Measurements from ENCODE around the gene SEMA7A.

DNA sequence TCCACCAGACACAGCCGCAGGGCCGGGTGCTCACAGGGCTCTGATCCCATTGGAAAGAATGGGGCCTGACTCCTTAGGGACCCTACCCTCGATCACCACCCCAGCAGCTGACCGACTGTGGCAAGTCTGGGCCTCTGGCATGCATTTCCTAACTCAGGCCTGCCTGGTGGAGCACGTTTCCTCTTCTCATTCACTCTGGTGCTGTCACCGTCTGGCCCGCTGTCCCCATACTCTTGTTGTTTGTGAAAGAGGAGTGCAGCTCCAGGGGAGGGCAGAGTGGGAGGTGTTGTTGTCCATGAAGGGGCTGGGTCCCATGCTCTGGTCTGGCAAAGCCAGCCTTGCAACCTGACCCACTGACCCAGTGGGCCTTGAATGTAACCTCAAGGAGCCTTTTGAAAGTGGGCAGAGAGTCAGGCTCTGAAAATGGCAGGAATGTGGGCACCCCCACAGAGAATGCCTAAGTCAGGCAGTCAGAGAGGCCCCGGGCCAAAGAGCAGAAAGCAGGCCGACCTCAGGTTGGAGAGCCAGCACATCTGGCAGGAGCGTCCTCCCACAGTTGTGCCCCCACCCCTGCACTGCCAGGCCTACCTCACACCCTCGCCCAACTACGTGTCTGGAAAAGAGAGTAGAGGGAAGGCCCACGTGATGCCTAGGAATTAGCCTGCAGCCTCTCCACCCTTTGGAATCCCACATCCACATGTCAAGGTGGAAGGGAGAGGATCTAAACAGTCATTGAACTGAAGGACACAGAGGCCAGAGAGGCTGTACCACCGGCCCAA, 10.9 kb downstream of the SEMA7A start:
- TF ChIP-seq, protein P1, sequence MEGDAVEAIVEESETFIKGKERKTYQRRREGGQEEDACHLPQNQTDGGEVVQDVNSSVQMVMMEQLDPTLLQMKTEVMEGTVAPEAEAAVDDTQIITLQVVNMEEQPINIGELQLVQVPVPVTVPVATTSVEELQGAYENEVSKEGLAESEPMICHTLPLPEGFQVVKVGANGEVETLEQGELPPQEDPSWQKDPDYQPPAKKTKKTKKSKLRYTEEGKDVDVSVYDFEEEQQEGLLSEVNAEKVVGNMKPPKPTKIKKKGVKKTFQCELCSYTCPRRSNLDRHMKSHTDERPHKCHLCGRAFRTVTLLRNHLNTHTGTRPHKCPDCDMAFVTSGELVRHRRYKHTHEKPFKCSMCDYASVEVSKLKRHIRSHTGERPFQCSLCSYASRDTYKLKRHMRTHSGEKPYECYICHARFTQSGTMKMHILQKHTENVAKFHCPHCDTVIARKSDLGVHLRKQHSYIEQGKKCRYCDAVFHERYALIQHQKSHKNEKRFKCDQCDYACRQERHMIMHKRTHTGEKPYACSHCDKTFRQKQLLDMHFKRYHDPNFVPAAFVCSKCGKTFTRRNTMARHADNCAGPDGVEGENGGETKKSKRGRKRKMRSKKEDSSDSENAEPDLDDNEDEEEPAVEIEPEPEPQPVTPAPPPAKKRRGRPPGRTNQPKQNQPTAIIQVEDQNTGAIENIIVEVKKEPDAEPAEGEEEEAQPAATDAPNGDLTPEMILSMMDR (IDR thresholded peaks at IDR 0.05; ENCODE audit: low read depth, low read length) = no peak
- no peak for TF ChIP-seq EZH2phosphoT487 (IDR thresholded peaks at IDR 0.05; ENCODE audit: low read depth)

Measured in OCI-LY3 (cell line).